GM12872 (cell line): ENCODE results near the gene IGF1.

Source experiments
- TF ChIP-seq, protein P1 (sequence below): IDR thresholded peaks from 3 replicates; pipeline ENCODE4 v1.5.1; 2011; ENCODE audit warnings: low read depth, mild to moderate bottlenecking, low read length, moderate library complexity; ENCODE audit not compliant: insufficient read depth

Gene IGF1

DNA sequence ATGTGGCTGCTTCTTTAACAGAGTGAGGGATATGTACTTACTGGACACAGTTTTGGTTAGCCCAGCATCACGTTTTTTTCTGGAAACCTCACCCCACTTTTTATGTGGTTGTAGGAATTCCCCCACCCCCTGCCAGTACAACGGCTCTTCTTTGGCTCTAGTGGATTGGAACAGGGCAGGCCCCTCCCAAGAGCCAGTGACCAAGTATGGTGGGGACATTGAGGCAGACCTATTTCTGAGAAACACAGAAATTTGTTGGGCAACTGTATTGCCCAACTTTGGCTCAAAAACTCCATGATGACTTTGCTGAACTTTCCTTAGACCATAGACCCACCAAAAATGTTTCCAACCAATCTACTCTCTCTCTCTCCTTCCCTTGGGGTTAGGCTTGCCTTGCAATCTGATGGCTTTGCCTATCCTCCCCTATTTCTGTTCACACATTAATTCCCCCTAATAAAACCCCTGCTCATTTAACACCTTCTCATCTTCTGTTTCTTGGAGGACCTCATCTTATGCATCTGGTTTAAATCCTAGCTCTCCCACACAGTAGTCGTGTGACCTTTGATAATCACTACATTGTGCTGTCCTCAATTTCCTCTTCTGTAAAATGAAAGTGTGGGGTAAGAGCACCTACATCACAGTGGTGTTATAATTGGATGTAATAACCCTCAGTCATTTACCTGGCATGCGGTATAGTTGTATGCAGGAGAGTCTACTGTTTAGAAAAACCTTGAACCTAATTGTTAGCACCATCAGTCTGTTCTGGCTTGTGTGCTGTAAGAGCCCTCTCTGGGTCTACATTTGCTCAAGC is 71.7 kb downstream of the IGF1 start:
- TF ChIP-seq, protein P1, sequence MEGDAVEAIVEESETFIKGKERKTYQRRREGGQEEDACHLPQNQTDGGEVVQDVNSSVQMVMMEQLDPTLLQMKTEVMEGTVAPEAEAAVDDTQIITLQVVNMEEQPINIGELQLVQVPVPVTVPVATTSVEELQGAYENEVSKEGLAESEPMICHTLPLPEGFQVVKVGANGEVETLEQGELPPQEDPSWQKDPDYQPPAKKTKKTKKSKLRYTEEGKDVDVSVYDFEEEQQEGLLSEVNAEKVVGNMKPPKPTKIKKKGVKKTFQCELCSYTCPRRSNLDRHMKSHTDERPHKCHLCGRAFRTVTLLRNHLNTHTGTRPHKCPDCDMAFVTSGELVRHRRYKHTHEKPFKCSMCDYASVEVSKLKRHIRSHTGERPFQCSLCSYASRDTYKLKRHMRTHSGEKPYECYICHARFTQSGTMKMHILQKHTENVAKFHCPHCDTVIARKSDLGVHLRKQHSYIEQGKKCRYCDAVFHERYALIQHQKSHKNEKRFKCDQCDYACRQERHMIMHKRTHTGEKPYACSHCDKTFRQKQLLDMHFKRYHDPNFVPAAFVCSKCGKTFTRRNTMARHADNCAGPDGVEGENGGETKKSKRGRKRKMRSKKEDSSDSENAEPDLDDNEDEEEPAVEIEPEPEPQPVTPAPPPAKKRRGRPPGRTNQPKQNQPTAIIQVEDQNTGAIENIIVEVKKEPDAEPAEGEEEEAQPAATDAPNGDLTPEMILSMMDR: no peak

DNA sequence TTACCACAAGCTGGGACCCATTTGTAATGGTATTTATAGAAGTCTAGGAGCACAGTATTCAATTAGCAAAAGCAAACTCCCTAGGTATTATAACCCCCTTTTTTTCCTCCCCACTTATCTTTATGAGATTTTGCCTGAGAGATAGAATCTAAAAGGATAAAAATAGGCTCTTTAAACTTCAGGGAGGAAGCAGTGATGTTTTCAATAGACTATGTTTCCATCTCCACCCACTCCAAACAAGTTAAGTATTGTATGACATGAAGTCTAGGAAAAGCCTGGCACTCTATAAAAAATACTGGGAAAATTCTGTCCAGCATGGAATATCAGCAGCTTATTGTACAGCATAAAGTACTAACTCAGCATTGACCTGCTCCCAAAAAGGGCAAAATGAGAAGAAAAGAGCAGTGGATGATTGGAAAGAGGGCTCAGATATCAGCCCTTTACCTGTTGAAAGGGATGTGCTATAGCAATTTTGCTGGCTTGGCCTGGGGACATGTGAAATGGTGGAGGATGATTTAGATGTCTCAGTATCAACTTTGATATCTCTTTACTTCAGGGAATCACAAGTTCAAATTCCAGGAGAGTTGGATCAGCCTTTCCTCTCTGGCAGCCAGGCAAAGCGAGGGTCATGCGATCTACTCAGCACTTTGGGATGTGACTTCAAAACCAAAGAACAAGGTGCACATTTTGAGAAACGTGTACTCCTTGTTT is 72.4 kb downstream of the IGF1 start:
- TF ChIP-seq, protein P1: no peak

DNA sequence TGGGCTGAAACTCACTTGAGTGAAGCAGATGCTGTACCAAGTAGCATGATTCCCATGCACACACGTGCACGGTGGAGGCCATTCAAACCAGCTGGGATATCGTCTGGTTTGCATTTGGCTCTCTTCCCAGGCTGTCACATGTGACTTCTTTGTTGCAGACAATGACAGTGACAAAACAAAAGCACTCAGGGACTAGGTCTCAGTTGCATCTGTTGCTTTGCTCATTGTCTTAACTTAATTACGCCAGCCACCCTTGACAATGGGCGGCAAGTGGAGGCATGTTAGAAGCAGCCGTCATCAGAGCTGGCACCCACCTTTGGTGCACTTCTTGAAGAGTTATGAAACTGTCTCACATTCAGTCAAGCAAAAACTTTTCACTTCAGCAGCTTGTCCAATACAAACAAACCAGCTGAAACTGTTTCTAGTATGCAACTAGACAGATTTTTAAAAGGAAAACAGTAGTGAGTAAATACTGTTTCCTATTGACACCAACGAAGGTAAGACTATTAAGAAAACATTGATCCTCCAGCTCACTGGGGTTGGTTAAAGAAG is 74.3 kb downstream of the IGF1 start:
- TF ChIP-seq, protein P1: no peak

DNA sequence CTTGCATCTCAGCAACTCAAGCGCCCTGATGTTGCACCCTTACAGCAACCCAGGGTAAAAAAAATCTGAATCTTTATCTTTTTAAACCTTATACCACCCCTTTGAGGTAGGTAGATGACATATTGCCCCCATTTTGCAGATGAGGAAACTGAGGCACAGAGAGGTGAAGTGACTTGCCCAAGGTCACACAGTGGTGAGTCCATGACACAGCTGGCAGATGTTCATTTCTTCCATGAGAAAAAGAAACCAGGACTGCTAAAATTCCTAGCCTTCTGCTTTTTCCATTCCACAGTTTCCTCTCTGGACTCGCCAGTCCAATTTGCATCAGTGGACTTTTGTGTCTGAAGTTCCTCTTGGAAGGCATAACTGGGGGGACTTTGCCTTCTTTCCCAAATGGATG is 79.3 kb downstream of the IGF1 start:
- TF ChIP-seq, protein P1: no peak

DNA sequence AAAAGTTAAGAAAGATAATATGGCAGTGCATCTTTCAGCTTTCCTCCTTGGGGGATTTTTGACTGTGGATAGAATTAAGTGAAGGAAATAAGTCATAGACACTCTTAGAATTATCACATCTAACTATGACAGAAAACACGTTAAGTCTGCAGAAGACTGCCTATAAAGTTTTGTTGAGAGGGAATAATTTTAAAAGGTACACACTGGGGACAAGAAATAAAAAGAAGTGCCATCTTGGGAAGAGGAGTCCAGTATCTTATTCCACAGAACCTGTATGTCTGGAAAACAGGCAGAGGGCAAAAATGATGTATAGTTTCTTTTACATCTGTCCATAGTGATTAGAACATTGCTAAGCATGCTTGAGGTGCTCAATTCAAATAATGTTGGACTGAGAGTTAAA is 80.7 kb downstream of the IGF1 start:
- TF ChIP-seq, protein P1: no peak

DNA sequence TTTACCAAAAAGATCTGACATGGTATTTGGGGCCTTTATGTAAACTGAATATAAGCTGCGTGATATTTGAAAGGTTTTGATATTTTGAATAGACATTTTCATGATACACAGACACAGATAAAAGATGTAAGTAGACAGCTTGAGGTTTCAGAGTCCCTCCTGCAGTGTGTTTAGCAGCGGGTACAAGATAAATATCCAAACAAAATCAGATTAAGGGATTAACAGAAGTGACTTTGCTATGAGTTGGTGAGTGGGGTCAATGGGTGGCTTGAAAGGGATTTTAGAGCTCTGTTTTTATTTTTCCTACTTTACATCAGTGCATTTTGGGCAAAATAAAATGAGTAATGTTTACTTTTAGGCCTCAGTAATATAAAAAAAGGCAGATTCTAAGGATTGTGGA is 84.1 kb downstream of the IGF1 start:
- TF ChIP-seq, protein P1: no peak

DNA sequence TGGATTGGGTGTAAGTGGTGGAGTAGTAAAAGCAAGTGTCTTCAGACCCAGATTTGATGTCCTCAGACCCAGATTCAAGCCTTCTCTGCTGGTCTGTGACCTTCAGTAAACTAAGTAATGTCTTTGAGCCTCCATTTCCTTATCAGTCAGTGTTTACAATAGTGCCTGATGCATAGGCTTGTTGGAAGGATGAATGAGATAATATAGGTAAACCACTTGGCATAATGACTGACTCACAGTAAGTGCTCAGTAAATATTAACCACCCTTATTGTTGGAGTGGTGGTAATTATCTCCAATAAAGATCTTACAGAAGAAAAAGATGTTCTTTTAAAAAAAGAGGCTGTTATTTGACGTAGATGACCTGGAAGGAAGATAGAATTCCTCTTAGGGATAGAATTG is 86.2 kb downstream of the IGF1 start:
- TF ChIP-seq, protein P1: no peak
